OCI-LY3 (cell line): ENCODE measurements around the gene ERN1.

Experiments
- CTCF ChIP-seq: fragments of 200-600, 300-600 bp; sonication (generic); IDR thresholded peaks from 2 replicates; pipeline ENCODE4 v1.5.1; 2014; ENCODE audit warnings: antibody characterized with exemption, low read length, low read depth
- EZH2phosphoT487 ChIP-seq: fragments of 200-600 bp; shearing (Covaris generic); IDR thresholded peaks from 2 replicates; pipeline ENCODE4 v1.6.1; 2018; ENCODE audit warnings: antibody characterized with exemption, mixed run types, low read depth

GRCh38 chr17:64102627-64103390, 27.1 kb downstream of the ERN1 start:
- TF ChIP-seq CTCF, result no peak
- TF ChIP-seq EZH2phosphoT487, result no peak
